ENCODE measurements around the gene TTC7B.

GRCh38 chr14:90671382-90672234 lies 144.6 kb downstream of the TTC7B start:
- TF ChIP-seq CTCF (conservative IDR thresholded peaks at IDR 0.05 in 1 of 2, IDR thresholded peaks at IDR 0.05 in 1 of 2; ENCODE audit: low read depth in 1 of 2, low read length in 2 of 2) (no peak), EZH2 (IDR thresholded peaks at IDR 0.05; ENCODE audit: low read length, missing control alignments) (no peak)

Measured in fibroblast of lung (primary cell).